Measurements from ENCODE around the gene PIP5K1C. TPM values are rescaled to one million over a fixed set of nuclear protein-coding genes. Genes with fewer than 3 reads are reported as not detected.

The PIP5K1C gene
- total RNA-seq, 1 experiment from 2014 or later, result 26.9 TPM

DNA sequence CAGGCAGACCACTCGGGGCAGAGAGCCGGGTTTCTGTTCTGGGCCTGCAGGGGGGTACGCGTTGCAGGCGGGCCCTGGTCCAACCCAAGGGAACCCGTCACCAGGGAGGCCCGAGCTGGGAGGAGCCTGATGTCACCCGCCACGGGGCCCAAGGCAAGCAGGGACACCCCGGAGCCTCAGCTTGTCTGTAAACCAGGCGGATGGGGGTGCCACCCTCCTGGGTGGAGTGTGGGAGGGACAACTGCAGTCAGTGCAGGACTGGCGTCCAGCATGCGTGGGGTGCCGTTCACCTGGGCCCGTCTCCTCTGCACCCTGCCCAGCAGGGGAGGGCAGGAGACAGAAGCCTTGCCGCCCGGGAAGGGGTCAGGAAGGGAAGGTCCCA, 80.6 kb downstream of the PIP5K1C start:
- Histone ChIP-seq H3K27me3 (ENCODE audit: insufficient read depth, low read length) (no peaks in the 10 kb centered on the region), H3K79me2 (ENCODE audit: insufficient read depth, low read length) (peaks cover 12% of the 10 kb centered on the region), H3K9ac (ENCODE audit: low read length) (no peak overlapping the region), H3K9me2 (ENCODE audit: insufficient read depth) (no peaks in the 10 kb centered on the region), H3K4me1 (ENCODE audit: control insufficient read depth in 1 of 2, insufficient read depth in 2 of 2, low read length in 2 of 2) (no peaks in the 10 kb centered on the region; a peak in 2 of 4 replicates), H4K20me1 (ENCODE audit: insufficient read depth) (no peaks in the 10 kb centered on the region), H3K4me2 (ENCODE audit: low read length) (no peak overlapping the region), H3K9me3 (ENCODE audit: control insufficient read depth in 1 of 2, insufficient read depth in 1 of 2, low read depth in 1 of 2, low read length in 2 of 2) (no peaks in the 10 kb centered on the region), H3K4me3 (replicated peaks in 1 of 2; ENCODE audit: low read depth in 1 of 2, low read length in 2 of 2) (no peak overlapping the region), H3K27ac (ENCODE audit: low read depth, low read length) (no peak overlapping the region), H2AFZ (ENCODE audit: low read depth, low read length, poor library complexity, severe bottlenecking) (no peak overlapping the region), H3K36me3 (ENCODE audit: control insufficient read depth in 1 of 2, insufficient read depth in 2 of 2, low read length in 2 of 2) (peaks cover 0 to 5% of the 10 kb centered on the region in 2 experiments; a peak in 2 of 4 replicates)
- ChIA-PET RAD21 (ENCODE audit: low non-redundant PET in 1 of 2, low total read pairs in 2 of 2, uncharacterized antibody in 2 of 2, unreplicated experiment in 2 of 2) (no interaction called here), POLR2A (no interaction called here), CTCF (no interaction called here)
- no TSS peak for BruUV-seq (replicated peaks)
- no peak for DNase-seq (ENCODE audit: low read depth, low spot score)
- TF ChIP-seq TCF7L2 (IDR thresholded peaks at IDR 0.05; ENCODE audit: borderline replicate concordance, extremely low read depth, insufficient read depth, insufficient read length) (no peak), ELF1 (IDR thresholded peaks at IDR 0.05; ENCODE audit: borderline replicate concordance, low read depth) (no peak), POLR2AphosphoS5 (IDR thresholded peaks at IDR 0.05; ENCODE audit: low read depth, low read length) (no peak), SRF (IDR thresholded peaks at IDR 0.05; ENCODE audit: low read depth) (no peak), EZH2 (IDR thresholded peaks at IDR 0.05) (no peak), JUND (IDR thresholded peaks at IDR 0.05) (no peak), RAD21 (IDR thresholded peaks at IDR 0.05; ENCODE audit: low read depth) (no peak), CEBPB (IDR thresholded peaks at IDR 0.05; ENCODE audit: low read depth) (no peak), SIN3A (IDR thresholded peaks at IDR 0.05; ENCODE audit: low read depth) (no peak), EZH2phosphoT487 (IDR thresholded peaks at IDR 0.05; ENCODE audit: borderline replicate concordance) (no peak)
- TF ChIP-seq, protein P1, sequence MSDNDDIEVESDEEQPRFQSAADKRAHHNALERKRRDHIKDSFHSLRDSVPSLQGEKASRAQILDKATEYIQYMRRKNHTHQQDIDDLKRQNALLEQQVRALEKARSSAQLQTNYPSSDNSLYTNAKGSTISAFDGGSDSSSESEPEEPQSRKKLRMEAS (IDR thresholded peaks at IDR 0.05), result no peak
- TF ChIP-seq, protein P2, sequence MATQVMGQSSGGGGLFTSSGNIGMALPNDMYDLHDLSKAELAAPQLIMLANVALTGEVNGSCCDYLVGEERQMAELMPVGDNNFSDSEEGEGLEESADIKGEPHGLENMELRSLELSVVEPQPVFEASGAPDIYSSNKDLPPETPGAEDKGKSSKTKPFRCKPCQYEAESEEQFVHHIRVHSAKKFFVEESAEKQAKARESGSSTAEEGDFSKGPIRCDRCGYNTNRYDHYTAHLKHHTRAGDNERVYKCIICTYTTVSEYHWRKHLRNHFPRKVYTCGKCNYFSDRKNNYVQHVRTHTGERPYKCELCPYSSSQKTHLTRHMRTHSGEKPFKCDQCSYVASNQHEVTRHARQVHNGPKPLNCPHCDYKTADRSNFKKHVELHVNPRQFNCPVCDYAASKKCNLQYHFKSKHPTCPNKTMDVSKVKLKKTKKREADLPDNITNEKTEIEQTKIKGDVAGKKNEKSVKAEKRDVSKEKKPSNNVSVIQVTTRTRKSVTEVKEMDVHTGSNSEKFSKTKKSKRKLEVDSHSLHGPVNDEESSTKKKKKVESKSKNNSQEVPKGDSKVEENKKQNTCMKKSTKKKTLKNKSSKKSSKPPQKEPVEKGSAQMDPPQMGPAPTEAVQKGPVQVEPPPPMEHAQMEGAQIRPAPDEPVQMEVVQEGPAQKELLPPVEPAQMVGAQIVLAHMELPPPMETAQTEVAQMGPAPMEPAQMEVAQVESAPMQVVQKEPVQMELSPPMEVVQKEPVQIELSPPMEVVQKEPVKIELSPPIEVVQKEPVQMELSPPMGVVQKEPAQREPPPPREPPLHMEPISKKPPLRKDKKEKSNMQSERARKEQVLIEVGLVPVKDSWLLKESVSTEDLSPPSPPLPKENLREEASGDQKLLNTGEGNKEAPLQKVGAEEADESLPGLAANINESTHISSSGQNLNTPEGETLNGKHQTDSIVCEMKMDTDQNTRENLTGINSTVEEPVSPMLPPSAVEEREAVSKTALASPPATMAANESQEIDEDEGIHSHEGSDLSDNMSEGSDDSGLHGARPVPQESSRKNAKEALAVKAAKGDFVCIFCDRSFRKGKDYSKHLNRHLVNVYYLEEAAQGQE (IDR thresholded peaks at IDR 0.05; ENCODE audit: low read depth), result no peak
- TF ChIP-seq, protein P3, sequence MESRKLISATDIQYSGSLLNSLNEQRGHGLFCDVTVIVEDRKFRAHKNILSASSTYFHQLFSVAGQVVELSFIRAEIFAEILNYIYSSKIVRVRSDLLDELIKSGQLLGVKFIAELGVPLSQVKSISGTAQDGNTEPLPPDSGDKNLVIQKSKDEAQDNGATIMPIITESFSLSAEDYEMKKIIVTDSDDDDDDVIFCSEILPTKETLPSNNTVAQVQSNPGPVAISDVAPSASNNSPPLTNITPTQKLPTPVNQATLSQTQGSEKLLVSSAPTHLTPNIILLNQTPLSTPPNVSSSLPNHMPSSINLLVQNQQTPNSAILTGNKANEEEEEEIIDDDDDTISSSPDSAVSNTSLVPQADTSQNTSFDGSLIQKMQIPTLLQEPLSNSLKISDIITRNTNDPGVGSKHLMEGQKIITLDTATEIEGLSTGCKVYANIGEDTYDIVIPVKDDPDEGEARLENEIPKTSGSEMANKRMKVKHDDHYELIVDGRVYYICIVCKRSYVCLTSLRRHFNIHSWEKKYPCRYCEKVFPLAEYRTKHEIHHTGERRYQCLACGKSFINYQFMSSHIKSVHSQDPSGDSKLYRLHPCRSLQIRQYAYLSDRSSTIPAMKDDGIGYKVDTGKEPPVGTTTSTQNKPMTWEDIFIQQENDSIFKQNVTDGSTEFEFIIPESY (IDR thresholded peaks at IDR 0.05; ENCODE audit: extremely low read depth, insufficient replicate concordance, low read length), result no peak
- TF ChIP-seq, protein P4, sequence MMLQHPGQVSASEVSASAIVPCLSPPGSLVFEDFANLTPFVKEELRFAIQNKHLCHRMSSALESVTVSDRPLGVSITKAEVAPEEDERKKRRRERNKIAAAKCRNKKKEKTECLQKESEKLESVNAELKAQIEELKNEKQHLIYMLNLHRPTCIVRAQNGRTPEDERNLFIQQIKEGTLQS (IDR thresholded peaks at IDR 0.05), result no peak
- no peak for ATAC-seq
- intact Hi-C loops (cut with micrococcal nuclease), result no loop called here
